IPS-18c (cell line): ENCODE data around the gene HS3ST6.

Experiments
- H3K4me3 ChIP-seq: 2 replicates; pipeline ENCODE4 v1.7.0; 2013; ENCODE audit warnings: low read depth, mild to moderate bottlenecking, low read length, moderate library complexity; ENCODE audit not compliant: insufficient read depth
- H3K9me3 ChIP-seq: one replicate; pipeline ENCODE4 v1.6.1; 2013; ENCODE audit warnings: mild to moderate bottlenecking, low read length, moderate library complexity; ENCODE audit not compliant: control insufficient read depth, insufficient read depth

The HS3ST6 gene

DNA sequence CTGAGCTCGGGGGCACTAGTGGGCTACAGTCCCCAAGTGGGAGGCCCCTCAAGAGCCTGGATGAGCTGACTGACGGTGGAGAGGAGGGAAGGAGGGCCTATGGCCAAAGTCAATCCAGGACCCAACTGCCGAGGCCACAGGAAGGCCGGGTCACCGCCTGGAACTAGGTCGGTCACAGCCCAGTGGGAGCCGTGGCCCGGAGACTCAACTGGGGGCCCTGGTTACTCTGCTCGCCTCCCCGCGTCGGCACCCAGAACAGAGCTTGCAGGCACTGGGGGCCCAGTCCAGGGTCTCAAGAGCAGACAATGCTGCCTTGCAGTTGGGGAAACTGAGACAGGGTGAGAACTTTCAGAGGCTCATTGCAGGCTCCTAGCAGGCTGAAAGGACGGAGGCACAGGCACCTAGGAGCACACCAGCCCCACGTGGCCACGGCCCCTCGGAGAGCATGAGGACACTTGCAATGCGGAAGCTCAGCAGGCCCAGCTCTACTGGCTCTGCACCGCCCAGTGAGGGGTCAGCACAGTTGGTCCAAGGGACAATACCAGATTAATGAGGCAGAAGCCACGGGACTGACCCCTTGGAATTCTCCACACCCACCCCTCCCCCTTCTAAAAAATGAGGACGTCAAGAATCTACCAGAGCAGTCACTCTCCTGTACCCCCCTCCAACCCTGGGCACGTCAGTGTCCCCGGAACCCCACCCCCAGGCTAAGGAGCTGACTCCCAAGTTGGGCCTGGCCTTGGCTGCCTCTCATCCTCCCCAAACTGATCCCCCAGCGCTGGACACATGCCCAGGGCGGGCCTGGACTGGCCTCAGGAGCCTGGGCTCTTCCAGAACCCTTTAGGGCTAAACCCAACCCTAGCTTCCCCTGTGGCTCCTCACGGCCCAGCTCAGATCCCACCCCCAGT, 2.2 kb downstream of the HS3ST6 start:
- H3K9me3 ChIP-seq: peaks cover 2% of the 10 kb centered on the region
- no peak overlapping the region for H3K4me3 ChIP-seq

GRCh38 chr16:1914988-1915387, 3.2 kb downstream of the HS3ST6 start:
- Histone ChIP-seq H3K9me3 (peaks cover 2% of the 10 kb centered on the region), H3K4me3 (no peak overlapping the region)

- H3K9me3 ChIP-seq: peaks cover 2% of the 10 kb centered on the region
- H3K4me3 ChIP-seq: no peak overlapping the region
Measured at GRCh38 chr16:1914084-1914608, 4.1 kb downstream of the HS3ST6 start.

DNA sequence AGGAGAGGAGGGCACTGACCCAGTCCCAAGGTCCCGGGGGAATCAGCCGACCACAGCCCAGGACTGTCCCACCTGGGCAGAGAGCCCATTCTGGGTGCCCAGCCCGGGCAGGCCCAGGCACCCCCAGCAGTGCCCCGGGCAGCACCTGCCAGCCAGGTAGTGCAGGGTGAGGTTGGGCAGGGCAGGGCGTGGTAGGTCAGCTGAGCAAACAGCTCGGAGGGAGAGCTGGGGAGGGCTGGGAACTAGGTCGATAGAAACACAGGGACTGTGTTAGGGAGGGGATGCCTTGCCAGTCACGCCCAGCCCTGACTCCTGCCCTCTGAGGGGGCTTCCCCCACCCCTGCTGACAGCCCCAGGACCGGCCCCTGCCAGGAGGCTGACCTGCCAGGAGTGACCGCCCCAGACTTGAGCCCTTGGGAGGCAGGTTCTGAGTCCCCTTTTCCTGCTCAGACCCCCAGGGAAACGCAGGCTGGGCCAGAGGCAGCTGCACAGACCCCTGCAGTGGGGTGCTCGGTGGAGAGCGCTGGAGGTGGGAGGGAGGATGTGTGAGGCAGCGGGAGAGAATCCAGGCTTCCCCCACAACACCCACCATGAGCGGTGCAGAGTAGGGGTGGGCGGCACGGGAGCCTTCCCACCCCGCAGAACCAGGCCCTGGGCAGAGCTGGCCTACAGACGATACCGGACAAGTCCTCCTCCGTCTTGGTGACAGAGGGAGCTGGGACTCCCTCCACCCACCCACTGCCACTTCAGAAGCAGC, 4.7 kb downstream of the HS3ST6 start:
- no peak overlapping the region for H3K4me3 ChIP-seq
- peaks cover 2% of the 10 kb centered on the region for H3K9me3 ChIP-seq

- Histone ChIP-seq H3K9me3 (no peaks in the 10 kb centered on the region), H3K4me3 (no peak overlapping the region)
Measured at GRCh38 chr16:1912215-1912543, 6.0 kb downstream of the HS3ST6 start.

DNA sequence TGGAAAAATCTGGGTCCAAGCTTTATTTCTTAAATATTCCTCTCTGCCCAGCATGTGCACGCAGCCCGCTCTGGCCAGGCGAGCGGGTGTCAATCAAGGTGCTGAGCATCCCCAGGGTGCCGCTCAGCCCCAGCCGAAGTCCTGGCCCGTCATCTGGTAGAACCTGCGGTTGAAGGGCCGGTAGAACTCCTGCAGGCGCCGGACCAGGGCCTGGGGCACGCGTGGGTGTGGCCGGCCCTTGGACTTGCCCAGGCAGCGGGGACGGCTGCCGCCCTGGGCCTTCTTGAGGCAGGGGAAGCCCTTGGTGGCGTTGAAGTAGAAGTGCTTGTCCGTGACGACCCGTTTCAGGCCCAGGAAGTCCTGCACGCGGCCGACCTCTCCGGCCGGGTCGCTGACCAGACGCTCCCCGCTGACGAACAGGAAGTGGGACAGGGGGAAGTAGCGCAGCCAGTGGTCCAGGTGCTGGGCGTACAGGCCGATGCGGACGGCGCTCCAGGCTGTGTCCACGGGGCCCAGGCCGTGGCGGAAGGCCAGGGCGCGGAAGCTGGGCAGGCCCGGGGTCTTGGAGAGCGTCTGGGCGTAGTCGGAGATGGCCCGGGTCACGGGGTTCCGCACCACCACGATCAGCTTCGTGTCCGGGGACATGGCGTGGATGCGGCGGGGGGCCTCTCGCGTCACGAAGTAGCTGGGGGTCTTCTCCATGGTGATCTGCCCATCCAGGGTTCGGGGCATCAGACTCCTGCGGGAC, 6.6 kb downstream of the HS3ST6 start:
- no peak overlapping the region for H3K4me3 ChIP-seq
- no peaks in the 10 kb centered on the region for H3K9me3 ChIP-seq

DNA sequence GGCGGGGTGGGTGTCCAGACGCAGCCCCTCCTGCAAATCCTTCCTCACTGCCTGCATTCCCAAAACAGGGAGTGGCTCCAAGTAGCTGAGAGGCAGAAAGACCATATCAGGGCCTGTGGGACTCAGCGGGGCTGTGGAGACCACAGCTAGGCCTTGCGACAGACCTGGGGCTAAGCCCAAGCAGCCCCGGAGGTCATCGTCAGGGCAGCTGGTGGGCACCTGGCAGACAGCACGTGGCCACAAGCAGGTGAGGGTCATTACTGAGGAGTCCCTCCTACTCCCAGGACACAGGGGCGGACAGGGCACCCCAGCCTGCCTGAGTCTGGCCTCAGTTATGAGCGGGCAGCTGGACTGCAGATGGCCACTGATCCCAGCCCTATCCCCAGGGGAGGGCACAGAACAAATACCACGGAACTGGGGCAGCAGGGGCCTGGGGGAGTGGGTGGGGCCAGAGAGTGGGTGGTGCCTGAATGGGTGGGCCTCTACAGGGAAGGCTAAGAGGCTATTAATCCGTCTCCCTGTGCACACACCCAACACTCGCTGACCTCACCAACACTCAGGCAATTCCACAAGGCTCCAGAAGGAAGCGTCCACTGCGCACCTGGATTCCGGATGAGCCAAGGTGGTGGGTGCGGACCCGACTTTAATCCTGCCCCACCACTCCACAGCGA, 8.5 kb downstream of the HS3ST6 start:
- no peak overlapping the region for H3K4me3 ChIP-seq
- no peaks in the 10 kb centered on the region for H3K9me3 ChIP-seq

GRCh38 chr16:1908983-1909382, 9.2 kb downstream of the HS3ST6 start:
- Histone ChIP-seq H3K4me3 (no peak overlapping the region), H3K9me3 (no peaks in the 10 kb centered on the region)

DNA sequence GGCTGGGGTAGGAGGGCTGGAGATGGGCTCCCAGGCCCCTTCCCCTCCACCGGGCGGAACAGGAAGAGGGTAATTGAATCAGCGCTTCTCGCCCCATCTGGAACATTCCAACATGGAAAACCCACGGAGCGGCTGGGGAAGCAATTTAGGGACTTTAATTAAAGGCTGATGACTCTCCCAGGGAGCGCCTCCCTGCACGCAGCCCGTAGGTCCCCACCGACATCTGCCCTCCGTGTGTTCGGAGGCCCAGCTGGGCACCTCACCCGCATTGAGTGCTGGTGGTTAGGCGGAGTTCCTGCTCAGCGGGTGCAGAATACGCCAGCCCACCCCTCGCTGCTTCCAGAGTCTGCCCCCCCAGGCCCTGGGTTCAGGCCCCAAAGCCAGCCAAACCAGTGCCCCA, 10.0 kb downstream of the HS3ST6 start:
- Histone ChIP-seq H3K4me3 (no peak overlapping the region), H3K9me3 (no peaks in the 10 kb centered on the region)

DNA sequence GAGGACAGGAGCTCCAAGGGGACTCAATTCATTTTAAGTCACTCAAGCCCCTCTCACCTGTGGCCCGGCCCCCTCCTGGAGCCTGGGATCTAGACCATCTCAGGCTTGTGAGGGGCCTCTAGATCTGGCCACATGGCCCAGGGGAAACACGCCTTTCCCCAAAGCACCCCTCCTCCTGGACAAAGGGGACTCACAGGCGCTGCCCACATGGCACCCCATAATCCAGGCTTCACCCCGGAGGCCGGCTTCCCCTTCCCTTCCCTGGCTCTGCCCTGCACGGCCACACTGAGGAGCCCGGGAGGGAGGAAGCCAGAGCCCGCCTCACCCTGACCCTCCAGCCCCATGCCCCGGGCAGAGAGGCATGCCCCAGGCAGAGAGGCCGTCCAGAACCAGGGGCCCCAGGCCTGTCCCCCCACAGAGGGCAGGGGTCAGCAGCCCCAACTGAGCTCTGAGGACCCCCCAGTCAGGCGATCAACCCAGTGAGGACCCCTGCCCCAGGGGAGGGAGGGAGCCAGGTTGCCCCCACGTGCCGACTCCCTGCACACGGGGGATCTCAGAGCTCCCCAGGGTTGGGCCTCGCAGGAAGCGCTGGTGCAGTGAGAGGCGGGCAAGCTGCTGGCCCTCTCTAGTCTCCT, 10.9 kb downstream of the HS3ST6 start:
- Histone ChIP-seq H3K9me3 (no peaks in the 10 kb centered on the region), H3K4me3 (no peak overlapping the region)

GRCh38 chr16:1906846-1907165, 11.4 kb downstream of the HS3ST6 start:
- H3K4me3 ChIP-seq: no peak overlapping the region
- no peaks in the 10 kb centered on the region for H3K9me3 ChIP-seq

- Histone ChIP-seq H3K9me3 (no peaks in the 10 kb centered on the region), H3K4me3 (no peak overlapping the region)
Measured at GRCh38 chr16:1906055-1906845, 12.0 kb downstream of the HS3ST6 start.

- no peak overlapping the region for H3K4me3 ChIP-seq
Measured at GRCh38 chr16:1903845-1904840, 14.1 kb downstream of the HS3ST6 start.

DNA sequence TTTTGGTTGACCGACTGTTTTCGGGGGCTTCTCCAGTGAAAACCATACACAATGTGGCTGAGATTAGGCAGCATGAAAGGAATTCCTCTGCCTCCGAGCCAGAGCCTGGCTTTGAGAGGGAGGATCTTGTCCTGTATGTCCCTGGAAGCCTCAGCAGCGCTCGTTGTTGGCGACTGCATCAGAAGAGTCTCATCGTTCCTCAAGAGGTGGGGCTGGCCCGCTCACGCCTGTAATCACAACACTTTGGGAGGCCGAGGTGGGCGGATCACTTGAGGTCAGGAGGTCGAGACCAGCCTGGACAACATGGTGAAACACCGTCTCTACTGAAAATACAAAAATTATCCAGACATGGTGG, 15.0 kb downstream of the HS3ST6 start:
- H3K4me3 ChIP-seq: no peak overlapping the region
- no peaks in the 10 kb centered on the region for H3K9me3 ChIP-seq

More at GRCh38 chr16:1903845-1904840, 14.1 kb downstream of the HS3ST6 start:
- no peaks in the 10 kb centered on the region for H3K9me3 ChIP-seq

- Histone ChIP-seq H3K9me3 (no peaks in the 10 kb centered on the region), H3K4me3 (no peak overlapping the region)
Measured at GRCh38 chr16:1902547-1903219, 15.5 kb downstream of the HS3ST6 start.
